Measurements from ENCODE around the gene MKLN1. TPM values are rescaled to one million over a fixed set of nuclear protein-coding genes. Genes with fewer than 3 reads are reported as not detected.

Gene MKLN1
- total RNA-seq, 4 donors from 2014 or later, result 15.2 to 42.3 (median 24.0) TPM

GRCh38 chr7:131518626-131519025 is 190.9 kb downstream of the MKLN1 start:
- WGBS, 2 donors, result 92 to 94% methylated on average over 7 to 11 of the region's 11 CpGs
- TF ChIP-seq, protein P1, sequence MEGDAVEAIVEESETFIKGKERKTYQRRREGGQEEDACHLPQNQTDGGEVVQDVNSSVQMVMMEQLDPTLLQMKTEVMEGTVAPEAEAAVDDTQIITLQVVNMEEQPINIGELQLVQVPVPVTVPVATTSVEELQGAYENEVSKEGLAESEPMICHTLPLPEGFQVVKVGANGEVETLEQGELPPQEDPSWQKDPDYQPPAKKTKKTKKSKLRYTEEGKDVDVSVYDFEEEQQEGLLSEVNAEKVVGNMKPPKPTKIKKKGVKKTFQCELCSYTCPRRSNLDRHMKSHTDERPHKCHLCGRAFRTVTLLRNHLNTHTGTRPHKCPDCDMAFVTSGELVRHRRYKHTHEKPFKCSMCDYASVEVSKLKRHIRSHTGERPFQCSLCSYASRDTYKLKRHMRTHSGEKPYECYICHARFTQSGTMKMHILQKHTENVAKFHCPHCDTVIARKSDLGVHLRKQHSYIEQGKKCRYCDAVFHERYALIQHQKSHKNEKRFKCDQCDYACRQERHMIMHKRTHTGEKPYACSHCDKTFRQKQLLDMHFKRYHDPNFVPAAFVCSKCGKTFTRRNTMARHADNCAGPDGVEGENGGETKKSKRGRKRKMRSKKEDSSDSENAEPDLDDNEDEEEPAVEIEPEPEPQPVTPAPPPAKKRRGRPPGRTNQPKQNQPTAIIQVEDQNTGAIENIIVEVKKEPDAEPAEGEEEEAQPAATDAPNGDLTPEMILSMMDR (IDR thresholded peaks at IDR 0.05), result no peak
- TF ChIP-seq POLR2A (IDR thresholded peaks at IDR 0.05), result no peak
- no peak overlapping the region for H3K4me3 ChIP-seq

GRCh38 chr7:131521651-131522163 is 194.0 kb downstream of the MKLN1 start:
- Histone ChIP-seq H3K9me3 (no peaks in the 10 kb centered on the region), H3K27me3 (no peaks in the 10 kb centered on the region), H3K4me1 (peaks cover 0 to 16% (median 0%) of the 10 kb centered on the region in 3 donors), H3K36me3 (no peaks in the 10 kb centered on the region), H3K27ac (peak overlapping the region in 3 of 4 donors; percentile 35 to 78 (median 67)), H3K4me3 (no peak overlapping the region)
- TF ChIP-seq, protein P1 (IDR thresholded peaks at IDR 0.05), result no peak
- no peak for TF ChIP-seq POLR2A (IDR thresholded peaks at IDR 0.05)
- intact Hi-C loops (cut with DNase I), result no loop called here
- DNase-seq, result no peak
- WGBS, 2 donors, result 53 to 79% methylated on average over 7 of the region's 7 CpGs

More at GRCh38 chr7:131518626-131519025, 190.9 kb downstream of the MKLN1 start:
- intact Hi-C loops (cut with DNase I), result no loop called here
- no peak for DNase-seq
- H3K27me3 ChIP-seq, result no peaks in the 10 kb centered on the region
- no peaks in the 10 kb centered on the region for H3K36me3 ChIP-seq
- H3K27ac ChIP-seq, result peak overlapping the region in 2 of 4 donors; percentile 16 to 42
- H3K9me3 ChIP-seq, result no peaks in the 10 kb centered on the region
- peaks cover 0 to 20% (median 0%) of the 10 kb centered on the region in 3 donors for H3K4me1 ChIP-seq

GRCh38 chr7:131522325-131522930 is 194.8 kb downstream of the MKLN1 start:
- DNase-seq, result no peak
- Histone ChIP-seq H3K4me1 (peaks cover 0 to 16% (median 0%) of the 10 kb centered on the region in 3 donors), H3K36me3 (no peaks in the 10 kb centered on the region), H3K27me3 (no peaks in the 10 kb centered on the region), H3K4me3 (peak overlapping the region in 1 of 4 donors; percentile 41), H3K27ac (peak overlapping the region in 3 of 4 donors; percentile 35 to 78 (median 67)), H3K9me3 (no peaks in the 10 kb centered on the region)
- TF ChIP-seq POLR2A (IDR thresholded peaks at IDR 0.05), result no peak
- TF ChIP-seq, protein P1 (IDR thresholded peaks at IDR 0.05), result no peak
- 73 to 82% methylated on average over 11 of the region's 11 CpGs for WGBS, 2 donors
- intact Hi-C loops (cut with DNase I), result no loop called here

DNA sequence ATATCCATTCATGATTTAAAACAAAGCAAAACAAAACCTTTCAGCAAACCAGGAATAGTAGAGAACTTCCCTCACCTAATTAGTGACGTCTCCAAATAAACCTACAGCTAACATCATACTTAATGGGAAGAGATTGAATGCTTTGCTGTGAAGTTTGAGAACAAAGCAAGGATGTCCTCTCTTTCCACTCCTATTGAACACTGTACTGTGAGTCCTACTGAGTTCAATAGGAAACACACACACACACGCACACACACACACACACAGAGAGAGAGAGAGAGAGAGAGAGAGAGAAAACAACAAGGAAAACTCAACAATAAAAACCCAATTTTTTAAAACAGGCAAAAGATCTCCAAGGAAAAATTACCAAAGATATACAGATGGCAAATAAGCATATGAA is 196.4 kb downstream of the MKLN1 start:
- WGBS, 2 donors, result 36 to 80% methylated on average over 2 of the region's 2 CpGs
- intact Hi-C loops (cut with DNase I), result no loop called here
- Histone ChIP-seq H3K9me3 (no peaks in the 10 kb centered on the region), H3K27me3 (no peaks in the 10 kb centered on the region), H3K4me1 (peaks cover 0 to 16% (median 0%) of the 10 kb centered on the region in 3 donors), H3K36me3 (no peaks in the 10 kb centered on the region), H3K4me3 (no peak overlapping the region), H3K27ac (no peak overlapping the region)
- TF ChIP-seq POLR2A (IDR thresholded peaks at IDR 0.05), result no peak
- TF ChIP-seq, protein P1 (IDR thresholded peaks at IDR 0.05), result no peak
- DNase-seq, result no peak

DNA sequence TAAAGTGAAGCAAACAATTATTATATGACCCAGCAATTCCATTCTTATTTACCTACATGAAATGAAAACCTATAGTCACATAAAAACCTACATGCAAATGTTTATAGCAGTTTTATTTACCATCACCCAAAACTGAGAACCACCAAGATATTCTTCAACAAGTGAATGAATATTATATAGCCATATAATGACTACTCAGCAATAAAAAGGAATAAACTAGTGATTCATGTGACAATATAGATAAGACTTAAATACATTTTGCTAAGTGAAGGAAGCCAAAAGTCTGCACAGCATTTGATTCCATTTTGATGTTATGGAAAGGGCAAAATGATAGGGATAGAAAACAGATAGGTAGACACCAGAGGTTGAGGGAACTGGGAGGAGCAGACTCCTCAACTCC is 197.0 kb downstream of the MKLN1 start:
- Histone ChIP-seq H3K27ac (no peak overlapping the region), H3K9me3 (no peaks in the 10 kb centered on the region), H3K27me3 (no peaks in the 10 kb centered on the region), H3K4me1 (peaks cover 0 to 16% (median 0%) of the 10 kb centered on the region in 3 donors), H3K36me3 (no peaks in the 10 kb centered on the region), H3K4me3 (no peak overlapping the region)
- no peak for TF ChIP-seq POLR2A (IDR thresholded peaks at IDR 0.05)
- TF ChIP-seq, protein P1 (IDR thresholded peaks at IDR 0.05), result no peak
- DNase-seq, result no peak
- intact Hi-C loops (cut with DNase I), result no loop called here

Measured in esophagus squamous epithelium (tissue), 5 donors.